Activated CD4-positive, alpha-beta T cell treated with anti-CD3 and anti-CD28 coated beads, Interleukin-10, Interleukin-2, amounts not matched to agents 100 ng/mL and 50 ng/mL, durations not matched to agents 16 hours and 8 hours (primary cell): ENCODE data around the gene HNRNPC.

ENCODE experiments used
- DNase-seq: peaks from one replicate; pipeline ENCODE4 v3.0.0-alpha.2; 2020

HNRNPC gene

GRCh38 chr14:21209185-21209584 is 60.1 kb downstream of the HNRNPC start:
- DNase-seq: no peak

- no peak for DNase-seq
Observed at GRCh38 chr14:21208554-21208953, 60.7 kb downstream of the HNRNPC start.

- DNase-seq: no peak
Observed at GRCh38 chr14:21206753-21207684, 62.2 kb downstream of the HNRNPC start.

DNA sequence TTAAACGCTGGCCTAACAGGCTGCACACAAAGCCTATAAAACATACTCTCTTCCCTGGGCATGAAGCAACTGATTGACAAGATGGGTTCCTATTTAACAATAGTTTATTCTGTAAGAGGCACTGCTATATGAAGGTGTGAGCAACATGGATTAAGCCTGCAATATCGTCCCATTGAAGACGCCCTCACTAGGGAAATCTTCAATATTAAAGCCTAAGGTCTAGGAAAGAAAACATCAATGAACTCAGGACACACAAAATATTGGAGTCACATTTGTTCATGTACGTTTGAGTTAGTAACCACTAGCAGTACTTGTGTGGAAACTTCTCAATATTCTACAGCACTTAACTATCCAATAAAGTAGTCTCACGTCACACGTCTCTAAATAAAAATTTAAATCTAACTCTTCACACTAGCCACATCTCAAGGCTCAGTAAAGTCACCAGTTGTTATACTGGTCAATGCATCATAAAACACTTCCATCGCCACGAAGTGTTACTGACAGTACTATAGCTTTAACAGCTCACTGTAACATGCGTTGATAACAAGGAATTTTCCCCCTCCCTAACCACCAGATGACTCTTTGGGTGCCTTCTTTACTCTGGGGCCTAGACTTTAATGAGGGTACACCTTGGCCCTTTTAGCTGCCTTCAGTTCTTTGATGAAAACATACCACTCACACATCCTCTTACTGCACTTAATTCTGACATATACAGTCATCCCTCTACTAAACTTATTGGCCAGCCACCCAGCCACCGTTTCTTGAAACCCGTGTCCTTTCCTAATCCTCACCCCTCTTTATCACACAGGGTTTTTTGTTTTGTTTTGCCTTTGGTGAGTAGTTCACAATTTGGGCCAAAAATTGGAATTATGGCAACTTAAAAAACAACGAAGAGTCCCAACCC is 63.3 kb downstream of the HNRNPC start:
- DNase-seq: no peak

DNA sequence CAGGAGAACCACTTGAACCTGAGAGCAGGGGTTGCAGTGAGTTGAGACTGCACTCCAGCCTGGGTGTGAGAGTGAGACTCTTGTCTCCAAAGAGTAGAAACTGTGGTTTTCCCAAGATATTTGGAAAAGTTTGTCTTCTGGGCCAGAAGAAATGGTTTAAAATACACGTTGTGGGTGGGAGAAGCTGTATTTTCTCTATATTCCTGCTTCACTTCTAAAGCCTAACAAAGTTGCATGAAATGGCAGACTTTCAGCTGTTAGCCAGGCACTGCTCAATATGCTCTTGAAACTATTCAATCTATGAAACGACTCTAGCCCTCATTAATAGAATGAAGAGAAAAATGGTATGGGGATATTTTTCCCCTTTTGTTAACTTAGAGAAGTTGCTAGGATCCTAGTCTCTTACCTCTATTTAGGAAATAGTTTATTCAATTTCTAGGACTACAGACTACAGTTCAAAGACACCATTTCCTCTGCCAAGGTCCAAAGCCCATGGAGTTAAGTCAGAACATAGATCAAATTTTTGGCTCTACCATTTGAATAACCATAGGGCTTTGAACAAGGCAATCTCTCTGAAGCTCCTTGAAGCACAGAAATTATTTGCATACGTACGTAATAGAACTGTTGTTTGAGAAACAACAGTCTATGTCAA is 64.1 kb downstream of the HNRNPC start:
- no peak for DNase-seq

DNA sequence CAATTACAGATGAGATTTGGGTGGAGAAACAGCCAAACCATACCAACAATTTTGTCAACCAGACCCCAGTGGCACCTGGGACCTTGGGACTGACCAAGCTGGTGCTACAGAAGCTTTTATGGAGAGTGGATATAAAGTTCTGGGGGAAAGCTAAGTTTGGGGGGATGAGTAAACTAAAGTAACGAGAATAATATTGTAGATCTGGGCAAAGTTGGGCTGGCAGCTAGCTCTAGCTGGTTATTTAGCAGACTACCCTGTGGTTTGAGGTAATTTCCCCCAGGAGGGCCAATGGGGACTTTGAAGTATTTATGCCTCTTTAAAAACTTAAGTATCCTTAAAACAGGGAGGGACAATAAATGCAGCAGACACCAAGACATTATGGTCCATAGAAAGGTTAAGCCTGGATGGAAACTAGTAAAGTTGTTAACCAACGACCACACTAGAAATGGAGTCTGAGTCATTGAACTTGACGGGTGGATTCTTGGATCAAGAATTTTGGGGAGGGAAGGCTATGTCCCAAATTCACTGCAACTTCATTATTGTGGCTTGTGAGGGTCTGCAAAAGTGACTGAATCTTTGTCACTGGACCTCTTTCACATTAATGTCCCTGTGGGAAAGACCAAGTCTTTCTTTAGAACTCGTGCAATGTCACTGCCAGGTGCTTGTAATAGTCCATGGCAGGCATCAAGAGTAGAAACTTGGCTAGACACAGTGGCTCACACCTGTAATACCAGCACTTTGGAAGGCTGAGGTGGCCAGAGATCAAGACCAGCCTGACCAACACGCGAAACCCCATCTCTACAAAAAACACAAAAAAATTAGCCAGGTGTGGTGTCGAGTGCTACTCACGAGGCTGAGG is 64.8 kb downstream of the HNRNPC start:
- DNase-seq: no peak

GRCh38 chr14:21203470-21204166 is 65.6 kb downstream of the HNRNPC start:
- no peak for DNase-seq

DNA sequence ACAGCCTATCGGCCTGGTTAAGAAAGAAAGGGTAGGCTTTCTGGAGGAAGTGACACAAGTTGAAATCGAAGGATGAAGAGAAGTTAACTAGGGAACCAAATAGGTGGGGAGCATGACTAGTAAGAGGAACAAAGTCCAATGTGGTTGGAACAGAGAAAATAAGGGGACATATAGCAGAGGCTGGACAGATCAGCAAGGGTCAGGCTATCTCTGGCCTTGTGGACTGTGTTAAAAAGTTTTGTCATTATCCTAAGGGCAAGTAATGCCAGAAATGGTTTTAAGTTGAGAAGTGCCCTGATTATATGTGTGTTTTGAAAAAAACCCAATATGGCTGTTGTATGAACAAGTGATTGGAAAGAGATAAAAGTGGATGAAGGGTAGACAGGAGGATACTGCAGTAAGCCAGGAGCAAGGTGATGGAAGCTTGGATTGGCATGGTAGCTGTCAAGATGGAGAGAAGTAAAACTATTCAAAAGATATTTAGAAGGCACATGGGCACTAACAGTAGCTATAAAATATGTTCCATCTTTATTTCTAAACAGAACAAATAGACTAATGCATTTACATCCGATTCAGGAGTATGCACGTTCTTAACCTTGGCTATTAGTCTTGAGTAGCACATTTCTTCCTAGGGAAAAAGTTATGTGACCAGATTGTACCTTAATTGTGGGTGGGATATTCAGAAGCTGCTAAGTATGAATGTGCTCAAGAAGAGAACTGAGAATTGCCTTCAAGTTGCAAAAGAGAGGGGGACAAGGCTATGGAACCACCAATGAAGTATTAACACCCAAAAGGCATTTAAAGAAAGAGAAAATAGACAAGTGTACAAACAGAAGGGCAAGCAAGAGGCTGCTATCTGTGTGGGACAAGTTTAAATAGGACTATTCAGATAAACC is 66.5 kb downstream of the HNRNPC start:
- DNase-seq: no peak

GRCh38 chr14:21201732-21202462 is 67.3 kb downstream of the HNRNPC start:
- DNase-seq: no peak

DNA sequence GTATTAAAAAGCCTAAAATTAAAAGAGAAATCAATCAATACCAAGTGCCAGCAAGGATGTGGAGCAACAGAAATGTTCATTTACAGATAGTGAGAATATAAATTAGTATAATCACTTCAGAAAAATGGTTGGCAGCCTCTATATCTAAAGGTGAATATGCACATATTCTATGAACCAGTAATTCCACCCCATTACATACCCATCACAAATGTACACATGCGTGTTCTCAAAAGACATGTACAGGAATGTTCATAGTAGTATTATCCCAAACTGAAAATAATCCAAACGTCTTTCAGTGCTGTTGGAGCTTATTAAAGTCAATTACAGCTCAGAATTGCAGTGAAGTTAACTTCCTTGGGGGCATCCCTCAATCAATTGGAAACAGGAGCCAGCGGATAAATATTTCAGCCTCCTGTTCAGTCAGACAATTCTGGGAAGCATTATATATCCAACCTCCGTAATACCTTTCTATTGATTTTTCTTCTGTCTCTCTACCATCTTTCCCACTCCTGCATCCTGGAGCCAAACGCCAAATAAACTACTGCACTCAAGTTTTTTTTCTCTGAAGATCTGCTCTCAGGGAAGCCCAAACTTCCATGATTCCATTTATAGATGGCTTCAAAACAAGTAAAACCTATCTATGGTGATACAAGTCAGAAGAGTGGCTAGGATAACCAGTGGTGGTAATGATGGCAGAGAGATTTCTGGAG is 68.3 kb downstream of the HNRNPC start:
- no peak for DNase-seq

DNA sequence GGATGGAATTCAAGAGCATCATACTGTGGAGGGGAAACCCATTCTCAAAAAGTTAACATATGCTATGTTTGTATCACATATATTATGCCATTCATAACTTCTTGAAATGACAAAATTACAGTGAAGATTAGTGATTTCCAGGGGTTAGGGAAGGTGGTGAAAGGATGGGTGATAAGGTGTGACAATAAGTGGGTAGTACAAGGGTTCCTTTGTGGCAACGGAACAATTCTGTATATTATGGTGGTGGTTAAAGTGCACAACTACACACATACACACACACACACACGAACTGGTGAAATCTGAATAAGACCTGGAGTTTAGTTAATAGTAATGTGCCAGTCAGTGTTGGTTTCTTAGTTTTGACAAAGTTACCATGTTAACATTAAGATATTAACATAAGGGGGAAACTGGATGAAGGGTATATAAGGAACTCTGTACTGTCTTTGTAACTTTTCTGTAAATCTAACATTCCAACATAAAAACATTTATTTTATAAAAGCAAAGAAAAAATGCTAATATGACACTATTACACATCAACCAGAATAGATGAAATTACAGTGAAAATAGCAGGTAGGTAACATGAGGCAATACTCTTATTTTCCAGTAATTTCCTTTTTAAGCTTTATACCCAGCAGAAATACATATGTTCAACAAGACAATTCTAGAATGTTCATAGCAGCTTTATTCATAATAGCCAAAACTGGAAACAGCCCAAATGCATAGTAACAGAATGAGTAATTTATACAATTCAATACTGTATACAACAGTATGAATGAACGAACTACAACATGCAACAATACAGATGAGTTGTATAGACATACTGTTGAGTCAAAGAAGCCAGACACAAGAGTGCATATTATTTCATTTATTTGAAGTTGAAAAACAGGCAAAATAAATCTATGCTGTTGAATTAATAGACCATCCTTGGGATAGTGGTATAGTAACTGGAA is 69.4 kb downstream of the HNRNPC start:
- no peak for DNase-seq

DNA sequence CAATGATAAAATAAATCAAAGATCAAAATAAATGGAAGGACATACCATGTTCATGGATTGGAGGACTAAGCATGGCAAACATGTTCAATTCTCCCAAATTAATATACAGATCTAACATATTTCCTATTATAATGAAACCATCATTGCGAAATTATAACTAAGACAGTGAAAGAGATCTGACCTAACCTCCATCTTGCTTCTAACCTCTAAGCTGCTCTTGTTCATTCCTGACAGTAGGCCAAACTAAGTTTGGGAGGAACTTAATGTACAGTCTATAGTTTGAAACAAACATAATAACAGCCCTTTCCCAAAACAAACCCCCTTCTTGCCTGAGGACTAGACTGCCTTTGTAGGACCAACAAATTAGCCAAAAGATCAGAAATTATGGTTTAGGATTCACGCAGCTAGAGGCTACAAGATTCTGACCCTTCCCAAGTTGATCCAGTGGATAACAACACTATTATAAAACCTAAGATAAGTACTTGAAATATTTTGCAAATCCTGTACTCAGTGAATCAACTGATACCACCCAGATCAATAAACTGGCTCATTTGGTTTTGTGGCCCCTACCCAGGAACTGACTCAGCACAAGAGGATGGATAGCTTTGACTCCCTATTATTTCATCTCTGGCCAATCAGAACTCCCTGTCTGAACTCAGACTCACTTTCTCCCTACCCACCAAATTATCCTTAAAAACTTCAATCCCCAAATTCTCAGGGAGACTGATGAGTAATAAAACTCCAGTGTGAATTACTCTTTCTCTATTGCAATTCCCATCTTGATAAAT is 71.6 kb downstream of the HNRNPC start:
- no peak for DNase-seq

- DNase-seq: no peak
Observed at GRCh38 chr14:21194597-21194996, 74.6 kb downstream of the HNRNPC start.

GRCh38 chr14:21192875-21193535 is 76.2 kb downstream of the HNRNPC start:
- no peak for DNase-seq

DNA sequence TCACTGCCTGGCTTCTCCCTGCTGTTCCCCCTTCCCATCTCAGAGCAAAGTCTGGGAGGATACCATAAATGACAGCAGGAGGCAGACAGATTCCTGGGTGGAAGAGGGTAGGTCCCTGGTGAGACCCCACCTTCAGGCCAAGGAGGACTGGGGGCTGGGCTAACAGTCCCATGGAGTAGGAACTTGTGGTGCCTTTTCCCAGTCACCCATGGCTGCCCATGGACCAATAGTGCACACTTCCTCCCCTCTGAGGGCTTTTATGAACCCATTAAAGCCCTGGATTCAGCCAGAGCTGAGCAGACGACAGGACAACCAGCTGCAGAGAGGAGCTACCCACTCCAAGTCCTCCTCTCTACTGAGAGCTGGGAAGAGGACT is 76.8 kb downstream of the HNRNPC start:
- no peak for DNase-seq

DNA sequence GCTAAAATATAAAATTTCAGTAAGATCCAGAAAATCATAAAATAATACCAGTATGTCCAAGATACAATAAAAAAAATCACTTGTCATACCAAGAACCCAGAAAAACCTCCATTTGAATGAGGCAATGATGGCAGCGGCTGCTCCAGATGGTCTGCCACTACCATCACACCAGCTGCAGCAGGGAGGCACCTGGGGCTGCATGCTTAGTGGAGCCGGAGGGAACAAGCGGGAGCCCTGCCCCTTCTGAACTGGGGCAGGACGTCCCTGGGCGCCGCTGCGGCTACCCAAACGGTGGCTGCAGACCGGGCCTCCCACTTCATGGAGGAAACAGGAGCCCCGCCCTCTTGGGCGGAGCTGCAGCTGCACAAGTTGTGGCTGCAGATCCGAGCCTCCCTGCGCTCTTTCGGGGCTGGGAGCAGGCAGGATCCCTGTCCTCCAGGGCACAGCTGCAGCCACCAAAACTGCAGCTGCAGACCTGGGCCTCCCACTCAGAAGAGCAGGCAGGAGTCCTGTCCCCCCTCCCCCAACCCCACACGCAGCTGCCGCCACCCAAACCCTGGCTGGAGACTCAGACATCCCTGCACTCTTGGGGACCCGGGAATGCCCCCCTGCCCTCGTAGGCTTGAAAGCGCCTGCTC is 77.3 kb downstream of the HNRNPC start:
- peak; percentile 74 for DNase-seq
